GM23338 (cell line): Measurements from ENCODE around the gene LMF1. TPM values are rescaled to one million over a fixed set of nuclear protein-coding genes. Genes with fewer than 3 reads are reported as not detected.

Experiments used
- ATAC-seq: fragments of 200-7000 bp; cut with Tn5 transposase; 3 replicates; pipeline ENCODE4 v1.9.1; 2020
- DNase-seq: peaks from one replicate; pipeline ENCODE4 v3.0.0-alpha.2; 2015; ENCODE audit warnings: low spot score
- H2AFZ ChIP-seq: fragments of 200-600 bp; sonication (generic); 2 replicates; pipeline ENCODE4 v1.8.0; 2016; ENCODE audit warnings: antibody characterized with exemption, mild to moderate bottlenecking, moderate library complexity
- H3F3A ChIP-seq: fragments of 200-600 bp; sonication (generic); replicated peaks from 2 replicates; pipeline ENCODE4 v1.8.0; 2017; ENCODE audit warnings: antibody characterized with exemption, mixed run types, low read depth
- H3K27ac ChIP-seq: fragments of 200-600 bp; sonication (generic); 2 replicates; pipeline ENCODE4 v1.6.1; 2016; ENCODE audit warnings: low read depth
- H3K27me3 ChIP-seq: fragments of 200-600 bp; sonication (generic); 2 replicates; pipeline ENCODE4 v1.8.0; 2016; ENCODE audit warnings: mild to moderate bottlenecking, mixed run types, moderate library complexity; ENCODE audit not compliant: insufficient read depth
- H3K36me3 ChIP-seq: fragments of 200-600 bp; sonication (generic); 2 replicates; pipeline ENCODE4 v1.8.0; 2016; ENCODE audit warnings: mild to moderate bottlenecking; ENCODE audit not compliant: insufficient read depth
- H3K4me1 ChIP-seq: fragments of 200-600 bp; sonication (generic); 2 replicates; pipeline ENCODE4 v1.8.0; 2016; ENCODE audit warnings: mild to moderate bottlenecking, moderate library complexity; ENCODE audit not compliant: insufficient read depth
- H3K4me2 ChIP-seq: fragments of 200-600 bp; sonication (generic); 2 replicates; pipeline ENCODE4 v1.7.1; 2017; ENCODE audit warnings: mixed run types
- H3K4me3 ChIP-seq: fragments of 200-600 bp; sonication (generic); 2 replicates; pipeline ENCODE4 v1.6.1; 2016; ENCODE audit warnings: mixed run types
- H3K79me2 ChIP-seq: fragments of 200-600 bp; sonication (generic); replicated peaks from 2 replicates; pipeline ENCODE4 v1.8.0; 2017; ENCODE audit warnings: mild to moderate bottlenecking; ENCODE audit not compliant: insufficient read depth
- H3K9me2 ChIP-seq: fragments of 200-600 bp; sonication (generic); 2 replicates; pipeline ENCODE4 v1.8.0; 2017; ENCODE audit not compliant: insufficient read depth
- H4K20me1 ChIP-seq: fragments of 200-600 bp; sonication (generic); replicated peaks from 2 replicates; pipeline ENCODE4 v1.8.0; 2017; ENCODE audit warnings: mild to moderate bottlenecking; ENCODE audit not compliant: insufficient read depth
- H3K27ac Mint-ChIP-seq: 2 replicates; pipeline ENCODE4 v1.8.0; 2020; ENCODE audit warnings: inconsistent platforms, mild to moderate bottlenecking, moderate library complexity, mixed read lengths
- H3K27me3 Mint-ChIP-seq: 3 replicates; pipeline ENCODE4 v1.8.0; 2022; ENCODE audit warnings: low read depth, mild to moderate bottlenecking, moderate library complexity, mixed read lengths, inconsistent platforms; ENCODE audit not compliant: insufficient read depth, poor library complexity
- H3K36me3 Mint-ChIP-seq: 3 replicates; pipeline ENCODE4 v1.8.0; 2021; ENCODE audit warnings: low read depth, mild to moderate bottlenecking, inconsistent platforms, moderate library complexity, mixed read lengths
- H3K4me1 Mint-ChIP-seq: 3 replicates; pipeline ENCODE4 v1.8.0; 2020; ENCODE audit warnings: mild to moderate bottlenecking, inconsistent platforms, mixed read lengths
- H3K4me3 Mint-ChIP-seq: 3 replicates; pipeline ENCODE4 v1.8.0; 2021; ENCODE audit warnings: moderate library complexity, mild to moderate bottlenecking, inconsistent platforms, mixed read lengths
- H3K9me3 Mint-ChIP-seq: 3 replicates; pipeline ENCODE4 v1.8.0; 2020; ENCODE audit warnings: moderate library complexity, mild to moderate bottlenecking, inconsistent platforms, mixed read lengths
- CREB1 ChIP-seq: fragments of 250-450 bp; sonication (Bioruptor Pico); IDR thresholded peaks from 2 replicates; pipeline ENCODE4 v1.5.0; 2020; ENCODE audit warnings: low read depth, mild to moderate bottlenecking, moderate library complexity
- EZH2 ChIP-seq: fragments of 200-600 bp; sonication (generic); IDR thresholded peaks from one replicate; pipeline ENCODE4 v1.8.0; 2017; ENCODE audit warnings: antibody characterized with exemption, mild to moderate bottlenecking, low read depth; ENCODE audit not compliant: unreplicated experiment
- EZH2phosphoT487 ChIP-seq: fragments of 200-600 bp; sonication (generic); IDR thresholded peaks from one replicate; pipeline ENCODE4 v1.8.1; 2018; ENCODE audit warnings: antibody characterized with exemption; ENCODE audit not compliant: unreplicated experiment
- JUNB ChIP-seq: IDR thresholded peaks from one replicate; pipeline ENCODE4 v1.6.1; 2016; ENCODE audit warnings: antibody characterized with exemption; ENCODE audit not compliant: unreplicated experiment
- NANOG ChIP-seq: IDR thresholded peaks from 2 replicates; pipeline ENCODE4 v1.6.1; 2016; ENCODE audit warnings: antibody characterized with exemption, borderline replicate concordance
- POLR2AphosphoS5 ChIP-seq: IDR thresholded peaks from 2 replicates; pipeline ENCODE4 v1.6.1; 2016; ENCODE audit warnings: antibody characterized with exemption, low read depth
- REST ChIP-seq: IDR thresholded peaks from one replicate; pipeline ENCODE4 v1.6.1; 2018; ENCODE audit warnings: antibody characterized with exemption; ENCODE audit not compliant: unreplicated experiment
- STAT1 ChIP-seq: IDR thresholded peaks from one replicate; pipeline ENCODE4 v1.6.1; 2016; ENCODE audit warnings: antibody characterized with exemption; ENCODE audit not compliant: unreplicated experiment
- ZNF114 ChIP-seq: fragments of 250-450 bp; sonication (Bioruptor Pico); IDR thresholded peaks from 2 replicates; pipeline ENCODE4 v1.5.0; 2020; ENCODE audit warnings: mild to moderate bottlenecking, moderate library complexity
- ZNF331 ChIP-seq: fragments of 250-450 bp; sonication (Bioruptor Pico); IDR thresholded peaks from 2 replicates; pipeline ENCODE4 v1.5.0; 2020; ENCODE audit warnings: low read depth, mild to moderate bottlenecking, moderate library complexity
- ZNF462 ChIP-seq: fragments of 250-450 bp; sonication (Bioruptor Pico); IDR thresholded peaks from 2 replicates; pipeline ENCODE4 v1.5.0; 2020; ENCODE audit warnings: mild to moderate bottlenecking, moderate library complexity
- polyA plus RNA-seq: library from polyadenylated mRNA; unstranded; fragments of >200 nt; fragmentation: Nextera tagmentation; extraction: Ambion mirVana; gene quantifications from 2 replicates; pipeline ENCODE4 v1.2.1, GENCODE V29; 2016
- total RNA-seq: library from RNA; depleted of rRNA; stranded (reverse); fragments of >200 nt; shearing (Covaris generic); gene quantifications from 2 replicates; pipeline ENCODE4 v1.2.3, GENCODE V29; 2014
- TF ChIP-seq, protein P1 (sequence below): IDR thresholded peaks from 2 replicates; pipeline ENCODE4 v1.6.1; 2016; ENCODE audit warnings: antibody characterized with exemption
- TF ChIP-seq, protein P2 (sequence below), 2 experiments: fragments of 200-600 bp in 1 of 2; sonication (generic) in 1 of 2; conservative IDR thresholded peaks; 2 replicates each; pipeline versions ENCODE4 v1.5.1 to v1.6.1; 2016 to 2017; ENCODE audit warnings: antibody characterized with exemption in 2 of 2, low read depth in 2 of 2, mild to moderate bottlenecking in 2 of 2, moderate library complexity in 1 of 2

Gene LMF1
- total and polyA plus RNA-seq, 2 experiments from 2014 or later, result 4.2 to 10.1 TPM

- no peaks in the 10 kb centered on the region for H3K9me2 ChIP-seq
- peaks cover 2% of the 10 kb centered on the region for H3K27me3 Mint-ChIP-seq
- H3K79me2 ChIP-seq, result no peaks in the 10 kb centered on the region
- ATAC-seq (no peak), DNase-seq (no peak)
- H3K9me3 Mint-ChIP-seq, result no peaks in the 10 kb centered on the region
- no peaks in the 10 kb centered on the region for H3K4me1 Mint-ChIP-seq
- no peak overlapping the region for H3K4me3 ChIP-seq
- no peak overlapping the region for H2AFZ ChIP-seq
- no peaks in the 10 kb centered on the region for H3K36me3 Mint-ChIP-seq
- H4K20me1 ChIP-seq, result no peaks in the 10 kb centered on the region
- H3K27me3 ChIP-seq, result no peaks in the 10 kb centered on the region
- H3K4me1 ChIP-seq, result no peaks in the 10 kb centered on the region
- TF ChIP-seq CREB1 (CRISPR knock-in tag) (no peak), ZNF462 (CRISPR knock-in tag) (no peak), JUNB (no peak), POLR2AphosphoS5 (no peak), STAT1 (no peak), ZNF114 (CRISPR knock-in tag) (no peak), ZNF331 (CRISPR knock-in tag) (no peak), REST (no peak), NANOG (no peak), EZH2 (no peak), EZH2phosphoT487 (no peak)
- TF ChIP-seq, protein P1, sequence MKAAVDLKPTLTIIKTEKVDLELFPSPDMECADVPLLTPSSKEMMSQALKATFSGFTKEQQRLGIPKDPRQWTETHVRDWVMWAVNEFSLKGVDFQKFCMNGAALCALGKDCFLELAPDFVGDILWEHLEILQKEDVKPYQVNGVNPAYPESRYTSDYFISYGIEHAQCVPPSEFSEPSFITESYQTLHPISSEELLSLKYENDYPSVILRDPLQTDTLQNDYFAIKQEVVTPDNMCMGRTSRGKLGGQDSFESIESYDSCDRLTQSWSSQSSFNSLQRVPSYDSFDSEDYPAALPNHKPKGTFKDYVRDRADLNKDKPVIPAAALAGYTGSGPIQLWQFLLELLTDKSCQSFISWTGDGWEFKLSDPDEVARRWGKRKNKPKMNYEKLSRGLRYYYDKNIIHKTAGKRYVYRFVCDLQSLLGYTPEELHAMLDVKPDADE, result no peak
- TF ChIP-seq, protein P2, sequence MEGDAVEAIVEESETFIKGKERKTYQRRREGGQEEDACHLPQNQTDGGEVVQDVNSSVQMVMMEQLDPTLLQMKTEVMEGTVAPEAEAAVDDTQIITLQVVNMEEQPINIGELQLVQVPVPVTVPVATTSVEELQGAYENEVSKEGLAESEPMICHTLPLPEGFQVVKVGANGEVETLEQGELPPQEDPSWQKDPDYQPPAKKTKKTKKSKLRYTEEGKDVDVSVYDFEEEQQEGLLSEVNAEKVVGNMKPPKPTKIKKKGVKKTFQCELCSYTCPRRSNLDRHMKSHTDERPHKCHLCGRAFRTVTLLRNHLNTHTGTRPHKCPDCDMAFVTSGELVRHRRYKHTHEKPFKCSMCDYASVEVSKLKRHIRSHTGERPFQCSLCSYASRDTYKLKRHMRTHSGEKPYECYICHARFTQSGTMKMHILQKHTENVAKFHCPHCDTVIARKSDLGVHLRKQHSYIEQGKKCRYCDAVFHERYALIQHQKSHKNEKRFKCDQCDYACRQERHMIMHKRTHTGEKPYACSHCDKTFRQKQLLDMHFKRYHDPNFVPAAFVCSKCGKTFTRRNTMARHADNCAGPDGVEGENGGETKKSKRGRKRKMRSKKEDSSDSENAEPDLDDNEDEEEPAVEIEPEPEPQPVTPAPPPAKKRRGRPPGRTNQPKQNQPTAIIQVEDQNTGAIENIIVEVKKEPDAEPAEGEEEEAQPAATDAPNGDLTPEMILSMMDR (conservative IDR thresholded peaks at IDR 0.05; ENCODE audit: low read depth in 2 of 2), result no peak
- no peak overlapping the region for H3K4me2 ChIP-seq
- H3K27ac Mint-ChIP-seq, result no peak overlapping the region
- no peak overlapping the region for H3K27ac ChIP-seq
- H3K36me3 ChIP-seq, result no peaks in the 10 kb centered on the region
- no peak overlapping the region for H3K4me3 Mint-ChIP-seq
- no peaks in the 10 kb centered on the region for H3F3A ChIP-seq
Measured at GRCh38 chr16:871562-872345, 99.0 kb downstream of the LMF1 start.
